Upper lobe of left lung (tissue), 4 donors: ENCODE measurements around the gene ERLIN1.

Source experiments
- EP300 ChIP-seq, 4 donors: sonication (generic); formaldehyde crosslinking; IDR thresholded peaks; one replicate each; pipeline ENCODE4 v1.5.1; 2017; ENCODE audit warnings: antibody characterized with exemption in 4 of 4, control low read depth in 2 of 4
- POLR2A ChIP-seq, 4 donors: fragments of 450-650 bp; IDR thresholded peaks; one replicate each; pipeline ENCODE4 v1.5.1; 2016 to 2017; ENCODE audit warnings: antibody characterized with exemption in 4 of 4, mild to moderate bottlenecking in 2 of 4
- POLR2AphosphoS5 ChIP-seq, 2 donors: sonication (generic); formaldehyde crosslinking; IDR thresholded peaks; one replicate each; pipeline ENCODE4 v1.5.1; 2017; ENCODE audit warnings: antibody characterized with exemption in 2 of 2
- TF ChIP-seq, protein P1 (sequence below), 6 experiments: fragments of 450-650 bp in 4 of 6; fragments of 200-600 bp in 2 of 6; sonication (generic) in 2 of 6; IDR thresholded peaks; one replicate each; pipeline ENCODE4 v1.5.1; 2016 to 2019; ENCODE audit warnings: antibody characterized with exemption in 6 of 6

GRCh38 chr10:100132427-100132826 is 53.4 kb downstream of the ERLIN1 start:
- TF ChIP-seq EP300 (IDR thresholded peaks at IDR 0.05) (no peak), POLR2A (IDR thresholded peaks at IDR 0.05) (no peak), POLR2AphosphoS5 (IDR thresholded peaks at IDR 0.05) (no peak)
- TF ChIP-seq, protein P1, sequence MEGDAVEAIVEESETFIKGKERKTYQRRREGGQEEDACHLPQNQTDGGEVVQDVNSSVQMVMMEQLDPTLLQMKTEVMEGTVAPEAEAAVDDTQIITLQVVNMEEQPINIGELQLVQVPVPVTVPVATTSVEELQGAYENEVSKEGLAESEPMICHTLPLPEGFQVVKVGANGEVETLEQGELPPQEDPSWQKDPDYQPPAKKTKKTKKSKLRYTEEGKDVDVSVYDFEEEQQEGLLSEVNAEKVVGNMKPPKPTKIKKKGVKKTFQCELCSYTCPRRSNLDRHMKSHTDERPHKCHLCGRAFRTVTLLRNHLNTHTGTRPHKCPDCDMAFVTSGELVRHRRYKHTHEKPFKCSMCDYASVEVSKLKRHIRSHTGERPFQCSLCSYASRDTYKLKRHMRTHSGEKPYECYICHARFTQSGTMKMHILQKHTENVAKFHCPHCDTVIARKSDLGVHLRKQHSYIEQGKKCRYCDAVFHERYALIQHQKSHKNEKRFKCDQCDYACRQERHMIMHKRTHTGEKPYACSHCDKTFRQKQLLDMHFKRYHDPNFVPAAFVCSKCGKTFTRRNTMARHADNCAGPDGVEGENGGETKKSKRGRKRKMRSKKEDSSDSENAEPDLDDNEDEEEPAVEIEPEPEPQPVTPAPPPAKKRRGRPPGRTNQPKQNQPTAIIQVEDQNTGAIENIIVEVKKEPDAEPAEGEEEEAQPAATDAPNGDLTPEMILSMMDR (IDR thresholded peaks at IDR 0.05): no peak
